NCI-H526 treated with DMSO at 0.1 percent for 48 hours (cell line): Measurements from ENCODE around the gene SRRM2.

Experiments
- DNase-seq: peaks from one replicate; lab custom pipeline; 2025; lab: John Stamatoyannopoulos, UW

SRRM2 gene

GRCh38 chr16:2777231-2777902, 24.9 kb downstream of the SRRM2 start, which contains the start of gene ELOB:
ELOB (minus strand) TSS chr16:2777280; CDS start chr16:2777239, 41 bp downstream.
- DNase-seq: peak; percentile 62

GRCh38 chr16:2777903-2778629, 25.6 kb downstream of the SRRM2 start:
- DNase-seq: no peak

GRCh38 chr16:2778630-2778958, 26.2 kb downstream of the SRRM2 start:
- DNase-seq: no peak

GRCh38 chr16:2779151-2779920, 26.9 kb downstream of the SRRM2 start:
- no peak for DNase-seq

DNA sequence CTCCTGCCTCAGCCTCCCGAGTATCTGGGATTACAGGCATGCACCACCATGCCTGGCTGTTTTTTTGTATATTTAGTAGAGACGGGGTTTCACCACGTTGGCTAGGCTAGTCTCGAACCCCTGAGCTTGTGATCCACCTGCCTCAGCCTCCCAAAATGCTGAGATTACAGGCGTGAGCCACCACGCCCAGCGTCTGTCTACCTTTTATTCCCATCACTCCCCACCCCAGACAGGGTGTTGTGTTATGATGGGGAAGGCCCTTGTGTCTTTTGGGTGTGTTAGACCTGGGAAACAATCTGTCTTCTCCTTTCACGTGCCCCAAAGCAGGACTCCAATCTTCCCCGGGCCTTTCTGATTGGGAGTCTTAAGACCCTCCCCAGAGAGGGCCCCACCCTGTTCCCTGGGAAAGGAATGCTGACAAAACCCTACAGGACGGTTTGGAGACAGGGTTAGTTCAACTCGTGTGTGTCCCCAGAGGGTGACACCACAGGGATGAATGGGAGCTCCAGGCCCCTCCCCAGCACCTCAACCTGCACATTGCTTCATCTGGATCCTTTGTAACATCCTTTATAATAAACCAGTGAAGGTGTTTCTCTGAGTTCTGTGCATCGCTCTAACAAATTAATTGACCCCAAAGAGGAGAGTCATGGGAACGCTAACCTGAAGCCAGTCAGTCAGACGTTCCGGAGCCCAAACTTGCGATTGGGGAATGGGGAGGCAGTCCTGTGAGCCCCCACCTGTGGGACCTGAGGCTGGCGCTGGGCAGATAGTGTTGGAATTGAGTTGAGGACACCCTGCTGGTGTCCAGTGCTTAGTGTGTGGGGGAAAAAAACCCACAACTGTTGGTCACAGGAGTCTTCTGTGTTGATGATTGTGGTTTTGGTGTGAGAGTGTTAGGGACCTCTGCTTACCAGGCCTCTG, 27.8 kb downstream of the SRRM2 start:
- no peak for DNase-seq

- no peak for DNase-seq
These were observed 30.3 kb downstream of the SRRM2 start for GRCh38 chr16:2782583-2783351.

DNA sequence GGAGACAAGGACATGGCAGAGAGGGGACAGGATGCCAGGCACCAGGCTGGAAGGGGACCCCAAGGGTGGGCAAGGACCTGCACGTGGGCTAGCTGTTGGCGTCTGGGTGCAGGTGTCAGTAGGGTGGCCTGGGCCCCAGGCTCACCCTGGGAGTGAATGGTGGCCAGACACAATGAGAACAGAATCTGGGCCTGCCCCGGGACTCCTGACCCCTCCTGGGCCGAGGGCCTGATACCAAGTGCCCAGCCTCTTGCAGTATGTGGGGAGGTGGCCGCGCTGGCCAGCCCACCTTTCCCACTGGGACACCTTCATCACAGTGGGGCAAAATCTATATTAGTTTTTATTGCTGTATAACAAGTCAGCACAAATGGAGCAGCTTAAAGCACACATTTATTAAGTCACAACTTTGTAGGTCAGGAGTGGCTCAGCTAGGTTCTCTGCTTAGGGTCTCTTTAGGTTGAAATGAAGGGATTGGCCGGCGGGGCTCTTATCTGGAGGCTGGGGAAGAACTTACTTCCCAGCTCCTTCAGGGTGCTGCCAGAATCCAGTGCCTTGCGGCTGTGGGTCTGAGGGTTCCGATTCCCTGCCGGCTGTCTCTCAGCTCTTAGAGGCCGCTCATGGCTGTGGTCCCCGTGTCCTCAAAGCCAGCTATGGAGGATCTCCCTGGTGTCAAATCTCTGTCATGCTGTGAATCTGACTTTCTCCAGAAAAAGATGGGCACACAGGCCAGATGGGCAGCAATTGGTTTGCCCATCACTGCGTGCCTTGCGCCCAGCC, 31.3 kb downstream of the SRRM2 start:
- no peak for DNase-seq

- DNase-seq: no peak
These were observed 32.1 kb downstream of the SRRM2 start for GRCh38 chr16:2784358-2785100.

GRCh38 chr16:2785101-2785991, 32.9 kb downstream of the SRRM2 start:
- DNase-seq: no peak

- DNase-seq: no peak
These were observed 33.8 kb downstream of the SRRM2 start for GRCh38 chr16:2786061-2786825.

GRCh38 chr16:2786826-2787151, 34.4 kb downstream of the SRRM2 start:
- no peak for DNase-seq

DNA sequence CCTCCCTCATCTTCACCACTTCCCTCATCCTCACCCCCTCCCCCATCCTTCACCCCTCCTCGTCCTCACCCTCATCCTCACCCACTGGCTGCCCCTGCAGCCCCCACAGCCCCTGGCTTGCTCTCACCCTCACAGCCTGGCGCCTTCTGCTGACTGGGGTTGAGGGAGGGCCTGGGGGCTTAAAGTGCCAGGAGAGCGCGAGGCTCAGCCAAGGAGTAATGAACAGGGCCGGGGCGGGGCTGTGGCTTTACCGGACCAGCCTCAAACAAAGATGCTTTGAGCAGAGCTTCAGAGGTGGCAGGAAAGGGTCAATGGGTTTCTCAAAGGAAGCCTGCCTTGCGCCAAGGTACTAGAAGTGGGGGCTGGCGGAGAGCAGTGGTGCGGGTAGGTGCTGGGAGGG, 35.0 kb downstream of the SRRM2 start, which contains the start of gene PRSS33:
PRSS33 (minus strand) TSS at position 155 of the 400 bp plus-strand sequence. CDS start 1,013 bp downstream, outside the sequence.
- DNase-seq: no peak

- no peak for DNase-seq
These were observed 35.5 kb downstream of the SRRM2 start for GRCh38 chr16:2787961-2788360.

DNA sequence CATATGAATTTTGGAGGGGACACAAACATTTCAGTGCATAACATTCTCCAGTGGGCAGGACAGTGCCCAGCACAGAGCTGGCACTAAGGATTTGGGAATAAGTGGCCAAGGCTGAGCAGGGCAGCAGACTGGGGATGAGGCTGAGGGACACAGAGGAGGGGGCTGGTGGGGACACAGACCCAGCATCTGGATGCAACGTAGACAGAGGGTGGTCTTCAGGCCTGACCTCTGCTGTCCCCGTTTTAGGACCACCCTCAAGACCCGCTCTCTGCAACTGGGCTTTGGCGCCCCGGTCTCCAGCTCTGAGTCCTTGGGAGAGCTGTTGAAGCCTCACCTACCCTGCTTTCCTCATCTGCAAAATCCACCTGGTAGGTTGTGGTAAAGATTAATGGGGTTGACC, 38.2 kb downstream of the SRRM2 start:
- no peak for DNase-seq

DNA sequence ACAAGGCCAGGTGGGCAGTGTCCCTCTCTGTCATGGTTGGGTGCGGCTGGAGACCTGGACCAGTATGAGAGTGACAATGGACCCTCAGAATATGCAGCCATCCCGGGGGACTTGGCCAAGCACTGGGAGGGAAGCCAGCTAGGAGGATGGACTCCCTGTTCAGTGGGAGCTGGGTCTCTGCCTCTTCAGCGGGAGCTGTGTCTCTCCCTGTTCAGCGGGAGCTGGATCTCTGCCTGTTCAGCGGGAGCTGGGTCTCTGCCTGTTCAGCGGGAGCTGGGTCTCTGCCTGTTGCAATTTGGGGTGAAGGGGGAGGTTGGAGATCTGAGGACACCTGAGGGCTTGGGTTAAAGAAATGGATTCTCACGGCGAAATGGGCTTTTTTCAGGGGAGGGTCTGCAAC, 38.7 kb downstream of the SRRM2 start:
- no peak for DNase-seq

- no peak for DNase-seq
These were observed 40.5 kb downstream of the SRRM2 start for GRCh38 chr16:2792940-2793339.

DNA sequence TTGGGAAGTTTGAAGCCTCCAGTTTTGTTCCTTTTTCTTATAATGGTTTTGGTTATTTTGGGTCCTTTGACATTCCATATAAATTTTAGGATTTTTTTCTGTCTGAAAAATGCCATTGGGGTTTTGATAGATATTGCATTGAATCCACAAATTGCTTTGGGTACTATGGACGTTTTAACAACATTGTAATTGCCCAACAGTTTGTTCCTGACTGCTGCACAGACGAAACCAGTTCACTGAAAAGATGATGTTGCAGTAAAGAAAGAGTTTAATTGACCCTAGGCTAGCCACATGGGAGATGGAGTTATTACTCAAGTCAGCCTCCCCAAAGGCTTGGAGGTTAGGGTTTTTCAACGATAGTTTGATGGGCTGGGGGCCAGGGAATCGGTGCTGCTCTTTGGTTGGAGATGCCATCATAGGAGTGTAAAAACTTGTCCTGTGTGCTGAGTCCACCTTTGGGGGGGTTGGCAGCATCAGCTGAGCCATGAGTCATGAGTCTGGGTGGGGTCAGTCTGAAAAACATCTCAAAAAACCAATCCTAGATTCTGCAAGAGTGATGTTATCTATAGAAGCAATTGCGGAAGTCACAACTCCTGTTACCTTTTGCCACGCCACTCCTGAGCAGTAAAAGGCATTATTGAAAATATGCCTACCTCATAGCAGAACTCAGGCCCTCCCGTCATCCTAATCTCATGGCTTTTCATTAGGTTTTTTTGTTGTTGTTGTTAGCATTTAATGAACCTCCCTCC, 43.1 kb downstream of the SRRM2 start:
- DNase-seq: no peak
